Esophagus (tissue), 2 donors: ENCODE measurements around the gene FGF1. TPM values are rescaled to one million over a fixed set of nuclear protein-coding genes. Genes with fewer than 3 reads are reported as not detected.

Experiments
- H3K27ac ChIP-seq, 2 donors: one replicate each; pipeline ENCODE4 v1.5.1; 2013; ENCODE audit warnings: low read depth in 2 of 2, mild to moderate bottlenecking in 2 of 2, inconsistent platforms in 1 of 2, low read length in 1 of 2, moderate library complexity in 1 of 2
- H3K27me3 ChIP-seq, 2 donors: one replicate each; pipeline ENCODE4 v1.6.1; 2013; ENCODE audit warnings: low read length in 2 of 2, control low read depth in 1 of 2, mild to moderate bottlenecking in 1 of 2; ENCODE audit not compliant: insufficient read depth in 2 of 2, control insufficient read depth in 1 of 2
- H3K36me3 ChIP-seq, 2 donors: one replicate each; pipeline ENCODE4 v1.6.1; 2013; ENCODE audit warnings: low read length in 1 of 2; ENCODE audit not compliant: control insufficient read depth in 2 of 2, insufficient read depth in 2 of 2
- H3K4me1 ChIP-seq, 2 donors: one replicate each; pipeline ENCODE4 v1.6.1; 2013; ENCODE audit warnings: low read length in 1 of 2; ENCODE audit not compliant: control insufficient read depth in 2 of 2, insufficient read depth in 2 of 2
- H3K4me3 ChIP-seq, 2 donors: one replicate each; pipeline ENCODE4 v1.5.1; 2013; ENCODE audit warnings: low read length in 2 of 2, mild to moderate bottlenecking in 2 of 2, low read depth in 1 of 2, moderate library complexity in 1 of 2
- H3K9me3 ChIP-seq, 2 donors: one replicate each; pipeline ENCODE4 v1.6.1; 2013; ENCODE audit warnings: mild to moderate bottlenecking in 2 of 2, low read depth in 1 of 2, low read length in 1 of 2, moderate library complexity in 1 of 2; ENCODE audit not compliant: control insufficient read depth in 2 of 2, insufficient read depth in 1 of 2
- WGBS, 2 donors: extraction: QIAGEN DNeasy Blood & Tissue Kit; methylation state at CpG; one replicate each; pipeline ENCODE4 v1.1.7; 2013; 5-methylcytosine and 5-hydroxymethylcytosine counted together
- polyA plus RNA-seq, 2 donors: library from polyadenylated mRNA; stranded (reverse); fragments of 200-250 nt; gene quantifications; one replicate each; pipeline ENCODE4 v1.2.3, GENCODE V29; 2013
- donor health status: healthy with polysubstance abuse.
- donor health status: Bipolar disorder and iron deficiency.

The FGF1 gene
- polyA plus RNA-seq, 2 donors: 0.56 to 0.57 TPM

GRCh38 chr5:142561029-142561428 lies 124.9 kb downstream of the FGF1 start:
- WGBS, 2 donors: 72 to 91% methylated on average over 2 of the region's 2 CpGs
- Histone ChIP-seq H3K36me3 (no peaks in the 10 kb centered on the region), H3K9me3 (no peaks in the 10 kb centered on the region), H3K27ac (no peak overlapping the region), H3K4me3 (no peak overlapping the region), H3K4me1 (no peaks in the 10 kb centered on the region), H3K27me3 (no peaks in the 10 kb centered on the region)

- H3K36me3 ChIP-seq: no peaks in the 10 kb centered on the region
- no peaks in the 10 kb centered on the region for H3K27me3 ChIP-seq
- no peak overlapping the region for H3K4me3 ChIP-seq
- 65 to 68% methylated on average over 6 of the region's 6 CpGs for WGBS, 2 donors
- no peaks in the 10 kb centered on the region for H3K9me3 ChIP-seq
- no peaks in the 10 kb centered on the region for H3K4me1 ChIP-seq
- no peak overlapping the region for H3K27ac ChIP-seq
Measured at GRCh38 chr5:142552107-142552506, 133.8 kb downstream of the FGF1 start.

- Histone ChIP-seq H3K9me3 (no peaks in the 10 kb centered on the region), H3K27me3 (no peaks in the 10 kb centered on the region), H3K36me3 (no peaks in the 10 kb centered on the region), H3K4me1 (no peaks in the 10 kb centered on the region), H3K4me3 (no peak overlapping the region), H3K27ac (no peak overlapping the region)
- WGBS, 2 donors: 14 to 23% methylated on average over 31 of the region's 31 CpGs
Measured at GRCh38 chr5:142551338-142552067, 134.4 kb downstream of the FGF1 start.

GRCh38 chr5:142550471-142550870 lies 135.4 kb downstream of the FGF1 start:
- Histone ChIP-seq H3K4me3 (no peak overlapping the region), H3K4me1 (no peaks in the 10 kb centered on the region), H3K36me3 (no peaks in the 10 kb centered on the region), H3K27me3 (no peaks in the 10 kb centered on the region), H3K9me3 (no peaks in the 10 kb centered on the region), H3K27ac (no peak overlapping the region)
- 94 to 95% methylated on average over 2 of the region's 2 CpGs for WGBS, 2 donors

- Histone ChIP-seq H3K27me3 (no peaks in the 10 kb centered on the region), H3K4me1 (no peaks in the 10 kb centered on the region), H3K36me3 (no peaks in the 10 kb centered on the region), H3K9me3 (no peaks in the 10 kb centered on the region), H3K27ac (no peak overlapping the region), H3K4me3 (no peak overlapping the region)
- WGBS, 2 donors: 52 to 57% methylated on average over 2 of the region's 2 CpGs
Measured at GRCh38 chr5:142549834-142550233, 136.1 kb downstream of the FGF1 start.

- no peaks in the 10 kb centered on the region for H3K9me3 ChIP-seq
- H3K27me3 ChIP-seq: no peaks in the 10 kb centered on the region
- H3K4me1 ChIP-seq: no peaks in the 10 kb centered on the region
- no peaks in the 10 kb centered on the region for H3K36me3 ChIP-seq
- H3K4me3 ChIP-seq: no peak overlapping the region
- H3K27ac ChIP-seq: no peak overlapping the region
- 25 to 30% methylated on average over 5 of the region's 5 CpGs for WGBS, 2 donors
Measured at GRCh38 chr5:142548739-142549275, 137.1 kb downstream of the FGF1 start.

- 82 to 84% methylated on average over 9 of the region's 9 CpGs for WGBS, 2 donors
- no peaks in the 10 kb centered on the region for H3K36me3 ChIP-seq
- no peak overlapping the region for H3K4me3 ChIP-seq
- no peaks in the 10 kb centered on the region for H3K4me1 ChIP-seq
- H3K27me3 ChIP-seq: no peaks in the 10 kb centered on the region
- H3K9me3 ChIP-seq: no peaks in the 10 kb centered on the region
- no peak overlapping the region for H3K27ac ChIP-seq
Measured at GRCh38 chr5:142547445-142548380, 138.2 kb downstream of the FGF1 start.

GRCh38 chr5:142545650-142546322 lies 140.1 kb downstream of the FGF1 start:
- no peak overlapping the region for H3K4me3 ChIP-seq
- no peaks in the 10 kb centered on the region for H3K4me1 ChIP-seq
- no peaks in the 10 kb centered on the region for H3K27me3 ChIP-seq
- H3K9me3 ChIP-seq: no peaks in the 10 kb centered on the region
- no peak overlapping the region for H3K27ac ChIP-seq
- WGBS, 2 donors: 71 to 75% methylated on average over 3 of the region's 3 CpGs
- H3K36me3 ChIP-seq: no peaks in the 10 kb centered on the region

- no peak overlapping the region for H3K27ac ChIP-seq
- H3K36me3 ChIP-seq: no peaks in the 10 kb centered on the region
- no peaks in the 10 kb centered on the region for H3K27me3 ChIP-seq
- H3K4me3 ChIP-seq: no peak overlapping the region
- 79 to 84% methylated on average over 3 of the region's 3 CpGs for WGBS, 2 donors
- no peaks in the 10 kb centered on the region for H3K4me1 ChIP-seq
- H3K9me3 ChIP-seq: no peaks in the 10 kb centered on the region
Measured at GRCh38 chr5:142544946-142545649, 140.8 kb downstream of the FGF1 start.
